HG02642 (cell line): ENCODE results near the gene RCE1.

Source experiments
- ATAC-seq: cut with Tn5 transposase; IDR thresholded peaks from one replicate; pipeline ENCODE4 v1.9.1; 2021; ENCODE audit warnings: mild to moderate bottlenecking; ENCODE audit not compliant: unreplicated experiment, poor library complexity

The RCE1 gene

DNA sequence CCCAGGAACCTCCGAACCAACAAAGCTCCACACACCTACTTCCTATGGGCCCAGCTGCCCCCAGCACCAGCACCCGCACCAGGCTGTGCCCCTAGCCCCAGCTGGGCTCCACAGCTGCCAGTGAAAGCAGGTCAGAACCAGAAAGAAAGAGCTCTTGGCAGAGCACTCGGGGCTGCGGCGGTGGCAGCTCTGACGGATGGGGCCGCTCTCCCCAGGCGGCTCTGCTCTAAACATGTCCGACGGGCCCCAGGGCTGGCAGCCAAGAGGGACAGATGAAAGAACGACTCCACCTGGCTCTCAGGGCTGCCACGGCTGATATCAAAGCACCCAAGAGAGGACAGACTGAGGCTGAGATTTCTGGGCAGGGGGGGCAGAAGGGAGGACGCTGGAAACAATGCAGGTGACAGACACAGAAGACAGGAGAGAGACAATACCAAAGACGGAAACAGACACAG is 39.3 kb downstream of the RCE1 start:
- ATAC-seq: no peak

DNA sequence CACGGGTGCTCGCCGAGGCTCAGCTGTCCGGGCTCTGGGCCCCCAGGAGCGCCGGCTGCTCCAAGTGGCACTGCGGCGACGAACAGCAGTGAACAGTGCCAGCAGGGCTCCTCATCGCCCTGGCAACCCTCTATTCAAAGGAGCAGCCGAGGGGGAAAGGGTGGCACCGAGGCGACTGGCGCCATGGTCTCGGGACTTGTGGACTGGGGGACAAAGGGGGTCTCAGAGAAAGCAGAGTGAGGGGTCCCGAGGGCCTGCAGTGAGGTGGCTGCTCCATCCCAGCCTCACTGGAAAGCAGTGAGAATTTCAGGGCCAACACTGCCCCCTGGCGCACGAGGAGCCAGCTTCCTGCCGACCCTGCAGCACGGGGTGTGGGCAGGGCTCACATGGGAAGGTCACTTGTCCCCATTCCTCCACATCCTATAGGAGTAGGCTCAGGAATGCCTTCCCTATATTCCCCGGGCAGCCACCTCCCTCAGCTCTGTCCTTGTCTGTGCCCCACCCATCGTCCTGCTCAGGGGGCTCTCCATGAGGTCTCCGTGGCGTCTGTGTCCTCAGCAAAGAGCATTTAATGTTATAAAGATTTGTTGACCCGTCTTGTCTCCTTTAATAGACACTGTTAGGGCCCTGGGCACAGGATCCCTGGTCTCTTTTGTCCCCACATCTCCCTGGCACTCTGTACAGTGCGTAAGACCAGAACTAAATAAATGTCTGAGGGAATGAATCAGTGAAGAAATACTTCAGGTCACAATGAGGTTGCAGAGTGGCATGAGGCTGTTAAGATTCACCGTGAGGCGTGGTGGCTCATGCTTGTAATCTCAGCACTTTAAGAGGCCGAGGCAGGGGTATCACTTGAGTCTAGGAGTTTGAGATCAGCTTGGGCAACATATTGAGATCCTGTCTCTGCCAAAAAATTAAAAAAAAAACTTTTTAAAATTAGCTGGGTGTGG is 40.0 kb downstream of the RCE1 start:
- no peak for ATAC-seq

DNA sequence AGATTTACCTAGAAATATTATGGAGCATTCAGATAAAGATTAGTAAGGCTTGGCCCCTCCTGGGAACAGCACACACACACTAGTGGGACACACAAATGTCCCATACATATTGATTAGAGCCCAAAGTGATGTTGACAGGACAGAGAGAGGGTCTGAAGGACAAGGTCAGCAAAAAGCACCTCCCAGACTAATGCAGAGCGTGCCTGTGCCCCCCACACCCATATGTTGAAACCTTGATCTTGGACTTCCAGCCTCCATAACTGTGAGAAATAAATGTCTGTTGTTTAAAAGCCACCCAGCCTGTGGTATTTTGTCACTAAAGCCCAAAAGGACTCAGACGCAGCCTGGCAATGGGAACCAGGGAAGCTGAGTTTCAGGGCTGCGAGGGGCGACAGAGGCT is 41.2 kb downstream of the RCE1 start:
- ATAC-seq: no peak

DNA sequence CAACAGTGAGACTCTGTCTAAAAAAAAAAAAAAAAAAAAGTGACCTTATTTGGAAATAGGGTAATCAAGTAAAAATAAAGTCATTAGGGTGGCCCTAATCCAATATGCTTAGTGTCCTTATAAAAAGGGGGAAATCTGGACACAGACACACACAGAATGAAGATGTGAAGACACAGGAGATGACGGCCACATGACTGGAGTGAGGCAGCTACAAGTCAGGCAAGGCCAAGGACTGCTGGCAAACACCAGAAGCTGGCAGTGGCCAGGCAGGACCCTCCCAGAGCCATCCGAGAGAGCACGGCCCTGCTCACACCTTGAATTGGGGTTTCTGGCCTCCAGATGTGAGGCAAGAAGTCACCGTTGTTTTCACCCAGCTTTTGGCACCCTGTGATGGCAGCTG is 42.2 kb downstream of the RCE1 start:
- ATAC-seq: no peak

DNA sequence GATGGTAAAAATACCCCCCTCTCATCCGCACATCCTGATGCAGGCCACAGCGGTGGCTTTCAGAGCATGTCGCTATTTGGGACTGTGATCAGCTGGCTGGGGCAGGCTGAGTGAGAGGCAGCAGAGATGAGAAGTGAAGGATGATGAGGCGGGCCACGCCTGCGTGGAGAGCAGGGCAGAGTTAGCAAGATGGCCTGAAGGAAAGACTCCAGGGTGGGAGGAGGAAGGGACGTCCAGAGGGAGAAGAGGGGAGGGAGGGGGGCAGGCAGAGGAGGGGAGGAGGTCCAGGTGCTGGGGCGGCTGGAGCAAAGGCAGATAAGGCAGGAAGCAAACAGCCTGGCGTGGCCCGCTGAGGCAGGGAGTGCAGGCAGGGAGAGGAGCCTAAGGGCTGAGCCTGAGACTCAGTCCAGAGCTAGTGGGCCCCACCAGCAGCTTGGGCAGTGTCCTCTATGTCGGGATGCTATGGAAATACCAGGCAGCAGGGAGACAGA is 42.8 kb downstream of the RCE1 start:
- no peak for ATAC-seq

DNA sequence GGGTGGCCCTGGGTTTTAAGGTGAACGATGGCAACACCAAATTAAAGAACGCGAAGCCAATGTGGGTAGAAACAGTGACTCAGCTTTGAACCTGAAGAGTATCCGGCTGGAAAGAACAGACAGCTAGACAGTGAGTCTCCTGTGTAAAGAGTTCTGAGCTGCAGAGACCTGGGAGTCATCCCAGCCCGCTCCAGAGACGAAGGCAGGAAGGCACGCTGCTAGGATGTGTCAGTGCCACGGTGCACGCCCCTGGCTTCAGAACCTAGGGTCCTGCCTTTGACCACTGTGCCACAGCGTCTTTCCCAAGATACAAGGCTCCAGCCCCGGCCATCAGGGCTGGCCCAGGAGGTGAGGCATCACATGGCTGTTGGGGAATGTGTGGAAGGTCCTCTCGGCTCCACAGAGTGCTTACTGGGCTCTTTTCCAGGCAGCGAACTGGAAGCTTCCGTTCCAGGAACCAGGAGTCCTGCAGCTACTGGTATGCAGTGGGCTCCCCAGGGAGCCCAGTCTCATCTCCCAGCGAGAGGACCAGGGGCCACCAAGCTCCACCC is 43.5 kb downstream of the RCE1 start:
- no peak for ATAC-seq

DNA sequence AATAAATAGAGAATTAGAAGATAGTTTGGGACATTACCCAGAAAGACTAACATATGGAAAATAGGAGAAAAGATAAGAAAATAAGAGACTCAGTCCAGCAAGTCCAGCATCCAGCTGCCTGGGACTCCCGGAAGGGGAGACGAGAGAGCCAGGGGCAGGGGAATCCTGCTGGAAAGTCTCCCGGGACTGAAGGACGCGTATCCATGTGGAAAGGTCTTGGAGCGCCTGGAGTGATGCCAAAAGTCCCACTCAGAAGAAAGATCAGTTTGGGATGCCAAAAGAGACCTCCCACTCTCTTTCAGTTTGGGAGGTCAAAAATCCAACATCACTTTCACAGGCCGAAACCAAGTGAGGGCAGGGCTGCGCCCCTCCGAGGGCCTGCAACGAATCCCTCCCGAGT is 44.3 kb downstream of the RCE1 start:
- ATAC-seq: no peak

DNA sequence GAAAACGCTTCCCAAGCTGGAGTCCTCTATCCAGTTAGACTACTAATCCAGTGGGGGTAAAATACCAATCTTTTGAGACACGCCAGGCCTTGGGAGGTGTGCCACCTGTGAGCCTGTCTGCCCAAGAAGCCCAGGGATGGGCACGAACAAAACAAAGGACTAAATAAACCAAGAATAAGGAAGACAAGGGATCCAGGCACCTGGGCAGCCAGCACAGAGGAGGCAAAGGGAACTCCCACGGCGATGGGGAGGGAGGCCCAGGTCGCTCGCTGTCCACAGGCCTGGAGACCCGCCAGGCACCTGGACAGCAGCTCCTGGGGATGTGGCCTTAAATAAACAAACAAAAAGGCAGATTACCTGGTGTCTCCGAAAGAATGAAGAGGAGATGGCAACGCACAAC is 45.0 kb downstream of the RCE1 start:
- no peak for ATAC-seq

DNA sequence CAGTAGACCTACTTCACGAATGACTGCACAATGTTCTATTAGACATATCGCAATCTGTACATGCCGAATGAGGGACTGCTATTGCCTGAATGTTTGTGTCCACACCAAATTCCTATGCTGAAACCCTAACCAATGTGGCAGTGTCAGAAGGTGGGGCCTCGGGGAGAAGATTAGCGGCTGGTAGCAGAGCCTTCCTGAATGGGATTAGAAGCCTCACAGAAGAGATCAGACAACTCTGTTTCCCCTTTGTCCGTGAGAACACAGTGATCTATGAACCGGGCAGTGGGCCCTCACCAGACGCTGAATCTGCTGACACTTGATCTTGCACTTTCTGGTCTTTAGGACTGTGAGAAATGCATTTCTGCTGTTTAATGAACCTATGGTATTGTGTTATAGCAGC is 46.7 kb downstream of the RCE1 start:
- ATAC-seq: no peak

DNA sequence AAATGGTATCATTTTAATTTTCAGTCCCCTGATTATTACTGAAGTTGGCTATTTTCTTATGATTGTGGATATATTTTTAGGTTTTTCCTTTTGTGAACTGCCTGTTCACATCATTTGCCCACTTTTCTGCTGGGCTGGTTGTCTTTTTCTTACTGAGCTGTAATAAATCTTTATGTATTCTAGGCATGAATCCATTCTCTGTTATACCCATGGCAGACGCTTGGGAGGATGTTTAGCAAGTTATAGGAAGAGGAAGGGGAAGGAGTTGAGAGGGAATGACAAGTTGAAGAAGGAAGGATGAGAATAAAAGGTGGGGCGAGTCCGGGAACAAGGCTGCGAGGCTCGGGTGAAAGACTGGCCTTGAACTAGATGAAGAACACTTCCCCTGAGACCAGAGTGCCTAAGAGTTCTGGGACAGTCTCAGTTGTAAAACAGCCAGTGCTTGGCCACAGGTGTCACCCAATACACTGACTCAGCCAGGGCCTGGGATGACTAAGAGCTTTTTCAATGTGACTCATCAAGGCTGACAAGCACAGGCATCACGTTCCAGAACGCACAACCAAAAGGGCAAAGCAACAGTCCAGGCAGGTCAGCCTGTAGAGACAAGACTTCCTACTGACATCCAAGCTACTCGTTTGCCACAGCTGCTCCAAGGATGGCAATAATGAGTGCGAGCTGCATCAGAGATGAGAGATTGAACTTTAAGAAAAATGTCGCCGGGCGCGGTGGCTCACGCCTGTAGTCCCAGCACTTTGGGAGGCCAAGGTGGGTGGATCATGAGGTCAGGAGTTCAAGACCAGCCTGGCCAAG is 48.8 kb downstream of the RCE1 start:
- ATAC-seq: peak; percentile 87

DNA sequence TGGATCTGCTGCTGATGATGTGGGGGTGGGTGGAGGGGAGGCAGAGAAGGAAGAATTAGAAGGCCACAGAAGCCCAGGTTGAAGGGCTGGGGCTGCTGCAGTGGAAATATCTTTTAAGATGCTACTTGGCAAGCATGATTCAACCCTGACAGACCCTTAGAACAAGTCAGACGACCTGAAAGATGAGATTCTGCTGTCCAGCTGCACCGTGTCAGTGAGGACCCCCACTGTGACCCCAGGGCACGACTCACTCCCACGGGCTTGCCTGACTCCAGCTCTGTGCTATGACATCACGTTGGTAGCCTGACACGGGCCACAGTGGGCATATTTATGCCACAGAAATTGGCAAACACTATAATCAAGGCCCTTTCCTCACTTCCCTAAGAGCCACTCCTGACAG is 49.7 kb downstream of the RCE1 start:
- ATAC-seq: no peak

DNA sequence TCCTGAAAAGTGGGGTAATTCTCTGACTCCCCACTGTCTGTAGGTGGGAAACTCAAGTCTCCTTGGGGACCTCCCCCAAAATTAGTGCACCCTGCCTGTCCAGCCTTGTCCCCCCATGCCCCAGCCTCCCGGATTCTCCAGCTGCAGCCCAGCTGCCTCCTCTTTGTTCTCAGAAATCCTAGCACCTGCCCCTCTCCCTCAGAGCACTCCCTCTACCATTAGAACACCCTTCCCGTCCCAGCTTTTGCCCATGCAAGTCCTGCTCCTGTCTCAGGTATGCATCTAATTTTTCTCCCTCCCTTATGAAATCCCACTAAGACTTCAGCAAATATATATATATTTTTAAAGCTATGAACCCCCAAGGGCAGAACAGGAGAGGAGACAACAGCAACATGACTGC is 50.9 kb downstream of the RCE1 start:
- ATAC-seq: no peak
